GM18873 (cell line): ENCODE data around the gene OSTF1.

Source experiments
- ATAC-seq: cut with Tn5 transposase; IDR thresholded peaks from one replicate; pipeline ENCODE4 v1.9.1; 2021; ENCODE audit warnings: mild to moderate bottlenecking, moderate library complexity, moderate number of reproducible peaks; ENCODE audit not compliant: unreplicated experiment, low FRiP score

Gene OSTF1

DNA sequence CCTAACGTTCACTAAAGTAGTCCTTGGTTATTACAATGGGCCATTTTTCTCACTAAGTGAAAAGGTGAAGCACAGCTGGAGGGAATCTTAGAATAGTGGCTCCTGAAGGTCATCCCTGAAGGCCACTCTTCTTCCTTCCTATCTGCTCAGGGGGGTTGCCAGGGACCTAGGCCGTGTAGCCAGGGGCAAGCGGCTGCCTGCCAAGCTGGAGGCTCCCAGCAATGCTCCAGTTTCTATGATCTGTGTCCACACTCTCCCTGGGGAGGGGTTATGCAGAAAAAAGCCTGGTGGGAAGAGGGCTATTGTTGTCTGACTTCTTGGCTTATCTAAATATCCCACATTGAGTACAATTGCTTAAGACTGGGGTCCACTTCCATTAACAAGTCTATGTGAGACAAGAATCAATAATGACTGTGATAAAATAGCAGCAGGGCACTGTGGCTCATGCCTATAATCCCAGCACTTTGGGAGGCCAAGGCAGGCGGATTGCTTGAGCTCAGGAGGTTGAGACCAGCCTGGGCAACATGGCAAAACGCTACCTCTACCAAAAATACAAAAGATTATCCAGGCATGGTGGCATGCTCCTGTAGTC lies 4.1 kb upstream of the OSTF1 start:
- ATAC-seq: no peak

DNA sequence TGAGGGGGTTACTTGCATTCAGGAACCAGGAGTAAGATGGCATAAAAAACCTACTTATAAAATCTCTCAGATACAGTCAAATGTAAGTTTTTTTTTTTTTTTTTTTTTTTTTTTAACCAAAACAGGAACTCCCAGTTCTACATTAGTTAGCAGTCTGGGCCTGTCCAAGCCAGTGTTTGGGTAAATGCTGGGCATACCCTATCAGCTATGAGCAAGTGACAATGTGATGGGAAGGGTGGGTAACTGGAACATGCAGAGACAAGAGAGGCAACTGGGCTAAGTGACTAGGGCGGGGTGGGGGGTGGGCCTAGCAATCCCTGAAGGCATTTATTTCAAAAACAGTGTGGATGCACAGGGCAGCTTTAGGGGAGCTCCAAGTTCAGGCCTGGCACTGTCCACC lies 2.7 kb upstream of the OSTF1 start:
- no peak for ATAC-seq

DNA sequence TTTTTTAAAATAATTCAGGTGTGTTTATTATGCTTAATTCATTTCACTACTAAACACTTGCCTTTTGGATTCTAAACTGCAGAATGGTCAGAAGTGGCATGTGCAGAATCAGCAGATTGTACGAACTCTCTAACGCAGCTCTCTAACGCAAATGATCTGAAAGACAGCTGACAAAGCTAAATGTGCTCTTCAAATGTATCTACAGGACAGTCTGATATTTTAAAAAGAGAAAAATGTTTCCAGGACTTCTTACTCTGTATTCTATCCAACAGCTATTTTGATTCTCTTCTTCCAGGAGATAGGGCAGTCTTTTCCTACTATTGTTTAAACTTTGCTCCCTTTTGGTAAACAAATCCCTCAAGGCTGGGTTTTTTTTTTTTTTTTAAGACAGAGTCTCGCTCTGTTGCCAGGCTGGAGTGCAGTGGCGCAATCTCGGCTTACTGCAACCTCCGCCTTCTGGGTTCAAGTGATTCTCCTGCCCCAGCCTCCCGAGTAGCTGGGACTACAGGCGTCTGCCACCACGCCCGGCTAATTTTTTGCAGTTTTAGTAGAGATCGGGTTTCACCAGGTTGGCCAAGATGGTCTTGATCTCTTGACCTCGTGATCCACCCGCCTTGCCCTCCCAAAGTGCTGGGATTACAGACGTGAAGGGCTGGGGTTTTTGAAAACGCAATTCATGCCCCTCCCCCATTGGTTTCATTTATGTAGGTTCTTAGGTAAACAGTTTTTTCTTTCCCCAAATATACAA lies 1.6 kb upstream of the OSTF1 start:
- ATAC-seq: no peak

DNA sequence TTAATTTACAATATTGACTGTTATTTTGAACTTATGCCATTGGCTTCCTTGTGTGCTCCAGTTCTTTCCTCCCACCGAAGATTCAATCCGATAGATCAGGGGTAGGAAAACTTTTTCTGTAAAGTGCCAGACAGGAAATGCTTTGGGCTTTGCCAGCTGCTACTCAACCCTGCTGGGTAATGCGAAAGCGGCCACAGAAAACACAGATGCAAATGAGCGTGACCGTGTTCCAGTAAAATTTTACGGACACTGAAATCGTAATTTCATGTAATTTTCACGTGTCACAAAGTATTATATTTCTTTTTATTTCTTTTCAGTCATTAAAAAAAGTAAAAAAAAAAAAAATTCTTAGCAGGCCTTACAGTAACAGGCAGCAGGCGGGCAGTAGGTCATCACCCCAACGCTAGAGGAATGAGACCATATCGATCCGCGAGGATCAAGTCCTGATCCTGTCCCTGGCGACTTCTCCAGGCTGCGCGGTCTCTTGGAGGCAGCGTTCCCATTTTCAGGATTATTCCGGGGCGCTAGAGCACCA lies 958 bp upstream of the OSTF1 start:
- ATAC-seq: peak; percentile 34

DNA sequence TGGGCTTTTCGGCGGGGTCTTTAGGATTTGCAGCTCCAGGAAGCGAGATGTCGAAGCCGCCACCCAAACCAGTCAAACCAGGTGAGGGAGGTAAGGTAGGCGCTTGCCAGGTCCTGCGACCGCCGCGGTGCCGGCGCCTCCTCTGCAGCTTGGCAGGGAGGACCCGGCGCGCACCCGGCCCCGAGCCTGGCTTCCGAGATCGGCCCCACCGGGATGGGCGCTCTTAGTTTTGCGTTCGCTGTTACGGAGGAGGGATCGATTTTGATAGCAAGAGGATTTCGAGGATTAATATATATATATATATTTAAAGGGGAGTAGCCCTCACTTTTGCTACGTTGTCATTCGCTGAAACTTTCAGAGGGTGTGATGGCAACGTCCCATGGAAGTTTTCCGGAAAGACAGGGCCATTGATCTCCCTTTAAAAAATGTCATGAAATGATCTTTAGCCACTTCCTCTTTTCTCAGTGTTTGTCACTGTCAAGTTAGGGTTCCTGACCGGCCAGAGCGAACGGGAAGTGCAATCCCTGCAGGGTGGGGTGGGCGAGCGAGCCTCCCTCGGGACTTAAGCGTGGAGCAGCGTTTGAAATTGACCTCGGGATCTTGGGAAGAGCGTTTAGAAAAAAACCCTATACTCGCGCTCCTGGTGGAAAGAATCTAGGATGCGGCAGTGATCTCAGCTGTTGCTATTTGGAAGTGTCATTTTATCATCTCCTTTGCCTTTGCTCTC lies 495 bp downstream of the OSTF1 start:
- ATAC-seq: peak; percentile 43

DNA sequence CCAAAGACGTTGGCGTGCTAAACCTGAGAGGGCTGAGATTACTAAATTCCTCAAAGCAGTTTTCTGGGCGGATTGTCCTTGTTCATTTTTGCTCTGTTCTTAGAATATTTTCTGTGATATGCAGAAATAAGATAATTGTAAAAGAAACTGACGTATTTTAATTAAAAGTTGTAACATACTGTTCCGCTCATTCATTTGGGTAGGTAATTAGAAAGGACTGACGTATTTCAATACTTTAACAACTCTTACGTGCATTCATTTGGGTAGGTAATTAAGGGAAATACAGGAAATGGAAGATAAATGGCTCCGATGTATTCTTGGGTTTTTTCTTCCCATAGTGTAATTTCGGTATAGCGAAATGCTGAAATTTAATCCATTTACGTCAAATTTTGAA lies 1.1 kb downstream of the OSTF1 start:
- ATAC-seq: no peak

DNA sequence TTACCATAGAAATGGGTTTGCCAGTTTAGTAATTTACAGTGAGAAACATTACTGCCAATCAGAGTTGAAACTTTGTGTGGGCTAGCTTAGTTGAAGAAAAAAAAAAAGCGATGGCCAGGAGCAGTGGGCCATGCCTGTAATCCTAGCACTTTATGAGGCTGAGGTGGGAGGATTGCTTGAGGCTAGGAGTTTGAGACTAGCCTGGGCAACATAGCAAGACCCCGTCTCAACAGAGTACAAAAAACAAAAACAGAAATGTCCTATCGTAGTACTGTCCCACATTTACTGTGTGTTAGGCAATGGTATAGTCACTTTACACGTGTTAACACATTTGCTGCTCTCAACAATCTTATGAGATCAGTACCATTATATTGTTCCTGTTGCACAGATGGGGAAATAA lies 2.3 kb downstream of the OSTF1 start:
- no peak for ATAC-seq

DNA sequence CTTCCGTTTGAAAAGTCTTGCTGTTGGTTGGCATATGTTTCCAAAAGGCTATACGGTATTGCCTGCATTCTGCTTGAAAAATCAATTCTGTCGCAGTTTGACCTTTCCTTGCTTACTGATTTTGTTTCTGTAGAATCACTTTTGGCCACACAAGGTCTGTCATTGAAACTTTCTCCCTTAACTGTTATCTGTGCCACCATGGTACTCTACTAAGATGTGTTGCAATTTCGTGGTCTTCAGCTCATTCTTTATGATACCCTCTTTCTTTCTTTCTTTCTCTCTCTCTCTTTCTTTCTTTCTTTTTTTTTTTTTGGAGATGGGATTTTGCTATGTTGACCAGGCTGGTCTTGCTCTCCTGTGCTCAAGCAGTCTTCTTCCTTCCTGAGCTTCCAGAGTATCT lies 4.5 kb downstream of the OSTF1 start:
- ATAC-seq: no peak

DNA sequence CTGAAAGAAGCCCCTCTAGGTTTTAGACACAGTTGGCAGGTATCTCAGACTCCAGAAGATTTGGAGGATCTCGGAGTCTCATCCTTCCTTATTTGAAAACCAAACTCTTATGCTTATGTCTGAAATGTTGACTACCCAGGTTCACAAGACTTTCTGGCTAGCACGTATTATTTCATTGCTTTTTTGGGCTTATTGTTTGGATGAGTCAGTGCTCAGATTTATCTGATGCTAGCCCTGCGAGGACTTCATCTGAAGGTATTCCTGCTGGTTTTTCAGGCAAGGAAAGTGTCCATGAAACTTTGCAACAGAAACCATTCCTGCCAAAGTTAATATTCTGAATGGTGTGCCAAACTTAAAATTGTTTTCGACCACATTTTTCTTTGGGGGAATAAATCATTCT lies 8.5 kb downstream of the OSTF1 start:
- ATAC-seq: no peak

DNA sequence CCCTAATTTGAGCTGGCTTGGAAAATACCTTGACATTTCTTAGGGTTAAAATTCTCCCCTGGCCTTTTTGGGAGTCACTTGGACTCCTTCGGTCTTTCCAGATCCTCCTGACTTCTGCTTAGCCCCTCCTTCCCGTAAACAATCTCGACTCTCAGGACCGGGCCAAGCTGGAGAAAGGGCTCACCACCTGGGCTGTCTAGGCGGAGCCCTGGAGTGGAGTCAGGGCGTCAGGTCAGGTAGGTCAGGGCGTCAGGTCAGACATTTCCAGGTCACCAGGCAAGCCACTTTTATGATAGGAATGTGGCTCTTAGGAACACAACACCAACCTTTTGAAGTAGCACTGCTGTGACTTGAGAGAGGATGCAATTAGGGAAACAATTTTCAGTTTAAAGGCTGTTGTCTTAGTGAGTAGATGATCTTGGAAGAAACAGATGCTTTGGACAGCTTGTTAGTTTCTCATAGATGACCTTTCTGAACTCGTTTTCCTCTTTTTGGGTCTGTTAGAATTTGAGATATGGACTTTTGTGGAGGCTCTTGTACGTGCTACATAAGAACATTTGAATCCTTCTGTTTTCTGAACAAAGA lies 12.8 kb downstream of the OSTF1 start:
- ATAC-seq: no peak

DNA sequence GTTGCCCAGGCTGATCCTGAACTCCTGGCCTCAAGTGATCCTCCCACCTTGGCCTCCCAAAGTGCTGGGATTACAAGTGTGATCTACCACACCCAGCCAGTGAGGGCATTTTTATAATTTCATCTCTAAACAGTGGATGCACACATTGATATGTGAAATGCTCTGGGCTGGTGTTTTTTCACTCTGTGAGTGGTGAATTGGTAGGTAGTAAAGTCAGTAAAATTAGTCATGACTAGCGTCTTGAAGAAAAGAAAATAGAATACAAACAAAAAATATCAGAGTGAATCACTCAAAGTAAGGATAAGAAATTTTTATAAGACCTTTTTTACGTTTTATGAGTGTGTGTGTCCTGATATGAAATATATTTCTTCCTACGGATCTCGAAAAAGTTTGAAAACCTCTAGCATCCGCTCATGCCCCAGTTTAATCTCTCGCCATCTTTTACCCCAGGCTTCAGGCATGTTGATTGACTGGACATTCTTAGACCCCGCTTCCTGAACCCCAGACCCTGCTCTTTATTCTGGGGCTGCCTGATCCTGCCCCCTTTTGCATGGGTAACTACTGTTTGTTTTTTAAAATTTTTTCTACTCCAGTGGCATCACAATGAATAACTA lies 14.0 kb downstream of the OSTF1 start:
- ATAC-seq: no peak

DNA sequence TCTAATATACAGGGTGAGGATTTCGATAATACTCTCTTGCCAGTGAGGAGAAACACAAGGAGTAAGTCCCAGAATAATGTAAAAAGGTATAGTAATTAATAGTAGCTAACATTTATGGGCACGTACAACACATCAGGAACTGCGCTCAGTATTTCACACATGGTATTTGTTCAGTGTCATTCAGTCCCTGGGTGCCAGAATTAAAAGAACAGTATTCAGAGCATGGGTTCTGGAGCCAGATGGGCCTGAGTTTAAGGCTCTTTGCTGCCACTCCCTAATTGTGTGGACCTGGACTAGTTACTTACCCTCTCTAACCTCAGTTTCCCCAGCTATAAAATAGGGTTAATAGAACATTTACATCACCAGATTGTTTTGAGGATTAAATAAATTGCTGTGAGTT lies 16.3 kb downstream of the OSTF1 start:
- no peak for ATAC-seq

DNA sequence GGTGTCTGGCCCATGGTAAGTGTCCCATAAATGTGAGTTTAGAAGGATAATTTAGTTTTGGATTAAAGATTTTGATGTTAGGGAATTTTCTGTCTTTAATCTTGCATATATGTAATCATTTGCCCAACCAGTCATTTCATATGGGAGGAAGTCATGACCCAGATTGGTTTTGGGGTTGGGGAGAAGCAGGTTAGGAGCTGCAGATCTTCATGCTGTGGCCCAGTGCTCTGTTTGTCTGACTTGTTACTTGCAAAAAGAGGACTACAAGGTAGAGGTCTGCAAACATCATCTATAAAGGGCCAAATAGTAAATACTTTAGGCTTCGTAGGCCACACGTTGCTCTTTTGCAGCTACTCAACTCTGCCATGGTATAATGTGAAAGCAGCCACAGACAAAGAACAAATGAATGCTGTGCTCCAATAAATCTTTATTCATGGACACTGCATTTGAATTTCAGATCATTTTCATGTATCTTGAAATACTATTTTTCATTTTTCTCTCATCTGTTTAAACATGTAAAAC lies 16.8 kb downstream of the OSTF1 start:
- no peak for ATAC-seq

DNA sequence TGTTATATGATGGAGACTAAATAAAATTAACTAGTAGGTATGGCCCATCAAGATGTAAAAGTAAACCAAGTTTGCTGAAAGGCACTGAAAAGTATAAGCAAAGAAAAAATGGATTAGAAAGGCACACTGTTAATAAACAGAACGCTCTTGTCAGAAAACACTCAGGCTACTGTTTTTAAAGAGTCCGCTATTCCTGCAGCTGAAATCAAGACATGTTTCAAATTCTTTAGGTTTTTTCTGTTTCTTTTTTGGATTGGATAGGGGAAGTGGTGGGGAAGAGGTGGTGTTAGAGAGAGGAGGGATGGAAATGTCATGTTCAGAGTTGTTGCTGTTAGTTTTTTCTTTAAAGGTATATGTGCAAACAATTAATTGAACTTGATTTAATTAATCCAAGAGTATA lies 17.5 kb downstream of the OSTF1 start:
- no peak for ATAC-seq

DNA sequence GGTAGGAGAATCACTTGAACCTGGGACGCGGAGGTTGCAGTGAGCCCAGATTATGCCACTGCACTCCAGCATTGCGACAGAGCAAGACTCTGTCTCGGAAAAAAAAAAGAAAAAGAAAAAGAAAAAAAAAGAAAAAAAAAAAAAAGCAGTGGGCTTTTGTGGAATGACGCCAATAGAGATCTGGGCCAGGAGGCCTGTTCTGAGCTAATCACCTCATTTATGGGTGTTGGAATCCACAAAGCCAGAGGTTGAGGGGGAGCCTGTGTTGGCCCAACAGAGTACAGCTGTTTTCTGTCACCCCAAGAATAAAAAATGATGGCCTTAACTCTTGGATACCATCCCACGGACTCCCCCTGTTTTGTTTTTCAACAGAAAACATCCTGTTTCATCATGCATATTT lies 18.5 kb downstream of the OSTF1 start:
- ATAC-seq: no peak

DNA sequence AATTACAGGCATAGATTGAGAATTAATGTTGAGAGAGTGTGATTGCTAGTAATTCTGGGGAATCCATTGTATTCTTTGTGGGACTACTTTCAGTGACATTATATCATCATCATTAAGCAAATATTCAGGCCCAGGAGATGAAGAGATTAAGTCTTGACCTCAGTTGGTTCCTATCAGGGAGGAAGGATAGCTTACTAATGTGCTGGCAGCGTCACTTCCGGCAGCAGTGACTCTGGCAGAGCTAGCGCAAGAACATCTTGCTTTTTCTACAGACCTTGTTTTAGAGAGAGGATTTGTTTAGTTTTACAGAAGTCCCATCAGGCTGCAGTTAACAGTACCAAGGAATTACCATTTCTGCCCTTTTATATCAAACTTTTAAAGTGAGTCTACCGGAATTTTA lies 20.3 kb downstream of the OSTF1 start:
- ATAC-seq: no peak

DNA sequence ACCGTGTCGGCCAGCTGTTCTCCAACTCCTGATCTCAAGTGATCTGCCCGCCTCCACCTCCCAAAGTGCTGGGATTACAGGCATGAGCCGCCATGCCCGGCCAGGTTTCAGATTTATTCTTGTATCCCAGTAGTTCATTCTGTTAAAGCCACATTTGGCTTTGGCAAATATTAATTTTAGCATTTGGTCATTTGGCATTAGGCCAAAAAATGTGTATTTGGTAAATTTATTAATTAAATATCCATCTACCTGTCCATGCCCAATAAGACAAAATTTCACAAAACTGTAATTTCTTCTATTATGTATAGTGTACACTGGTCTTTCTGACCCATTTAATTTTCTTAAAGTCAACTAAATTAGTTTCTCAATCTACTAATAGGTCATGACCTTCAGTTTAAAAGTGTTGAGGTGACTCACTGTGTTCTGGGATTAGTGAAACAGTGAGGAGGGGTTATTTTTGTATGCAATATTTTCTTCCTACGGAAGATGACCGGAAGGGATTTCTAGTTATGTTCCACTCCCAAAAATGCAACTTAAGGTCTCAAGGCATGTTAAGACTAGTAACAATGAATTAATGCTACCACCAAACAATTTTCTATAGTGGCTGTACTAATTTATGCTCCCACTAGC lies 21.0 kb downstream of the OSTF1 start:
- ATAC-seq: no peak

DNA sequence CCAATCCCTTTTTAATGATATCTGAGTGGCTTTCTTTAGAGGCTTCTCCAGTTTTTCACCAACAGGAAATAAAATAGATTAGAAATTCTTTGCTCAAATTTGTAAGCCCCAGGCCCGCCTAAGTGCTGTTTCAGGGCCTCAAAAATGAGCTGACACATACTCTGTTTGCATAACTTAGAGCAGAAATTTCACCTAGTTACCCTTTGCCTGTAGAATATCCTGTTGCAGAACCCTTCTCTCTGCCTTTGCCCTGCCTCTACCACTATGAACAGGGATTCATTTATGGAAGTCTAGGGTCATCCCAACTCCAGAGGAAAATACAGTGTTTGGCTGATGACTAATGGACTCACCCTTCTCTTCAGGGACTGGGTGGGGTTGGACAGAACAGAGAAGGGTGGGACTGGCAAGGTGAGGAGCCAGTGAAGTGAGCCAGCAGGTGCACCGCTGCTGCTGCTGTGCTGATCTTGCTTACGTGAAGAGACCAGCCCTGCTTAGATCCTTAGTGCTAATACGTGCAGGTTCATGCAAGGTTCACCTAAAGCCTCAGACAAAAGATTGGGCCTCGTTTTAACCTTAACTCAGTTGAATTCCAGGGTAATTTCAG lies 22.8 kb downstream of the OSTF1 start:
- no peak for ATAC-seq

DNA sequence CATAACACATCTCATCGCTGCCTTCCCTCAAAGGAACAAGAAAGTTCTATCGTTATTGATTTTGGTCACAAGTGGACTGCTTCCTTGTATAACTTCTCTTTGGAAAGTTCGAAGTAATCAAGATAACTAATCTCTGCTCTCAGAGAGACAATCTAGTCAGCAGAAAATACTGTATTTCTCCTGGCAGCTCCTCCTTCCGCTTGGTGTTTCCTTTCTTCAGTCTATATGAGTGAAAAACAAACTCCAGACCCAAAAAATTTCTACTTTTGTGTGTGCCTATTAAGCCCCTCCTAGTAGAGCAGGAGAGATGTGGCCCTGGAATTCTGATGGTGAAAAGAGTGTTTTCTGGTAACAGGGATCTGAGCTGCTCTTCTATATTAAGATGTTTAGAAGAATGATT lies 24.5 kb downstream of the OSTF1 start:
- ATAC-seq: no peak

DNA sequence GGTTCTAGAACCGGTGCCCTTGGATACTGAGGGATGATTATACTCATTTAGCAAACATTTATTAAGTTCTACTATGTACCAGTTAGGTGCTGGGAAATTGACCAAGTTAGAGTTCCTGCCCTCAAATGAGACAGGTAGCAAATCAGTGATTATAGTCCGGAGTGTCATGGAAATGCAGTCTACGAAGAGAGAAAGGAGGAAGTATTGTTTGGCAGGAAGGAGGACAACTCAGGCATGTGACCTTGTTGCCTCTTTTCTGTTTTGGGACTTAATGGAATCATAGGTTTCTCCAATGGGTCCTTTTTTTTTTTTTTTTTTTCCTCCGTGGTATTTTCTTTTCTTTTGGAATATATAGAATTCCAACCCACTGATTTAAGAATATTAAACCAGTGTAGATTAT lies 28.0 kb downstream of the OSTF1 start:
- no peak for ATAC-seq
